K562 (cell line): ENCODE data around the gene PPP1R14D. TPM values are rescaled to one million over a fixed set of nuclear protein-coding genes. Genes with fewer than 3 reads are reported as not detected.

Experiments used
- ARID1B ChIP-seq: fragments of 450-650 bp; IDR thresholded peaks from 2 replicates; pipeline ENCODE4 v1.6.1; 2016; ENCODE audit warnings: antibody characterized with exemption, mild to moderate bottlenecking, inconsistent platforms
- ASH1L ChIP-seq: fragments of 450-650 bp; IDR thresholded peaks from 2 replicates; pipeline ENCODE4 v1.6.1; 2018; ENCODE audit warnings: borderline replicate concordance, mild to moderate bottlenecking, low read depth; ENCODE audit not compliant: partially characterized antibody
- ATF1 ChIP-seq, 2 experiments: fragments of 450-650 bp in 1 of 2; IDR thresholded peaks; 2 replicates each; pipeline ENCODE4 v1.6.1; 2016; ENCODE audit warnings: missing compliant biosample characterization in 1 of 2, missing genetic modification characterization in 1 of 2
- BCOR ChIP-seq: fragments of 450-650 bp; IDR thresholded peaks from 2 replicates; pipeline ENCODE4 v1.6.1; 2016
- CC2D1A ChIP-seq: fragments of 450-650 bp; IDR thresholded peaks from 2 replicates; pipeline ENCODE4 v1.6.1; 2017; ENCODE audit warnings: mild to moderate bottlenecking
- ESRRA ChIP-seq: fragments of 450-650 bp; IDR thresholded peaks from 2 replicates; pipeline ENCODE4 v1.6.1; 2014; ENCODE audit warnings: low read depth, mild to moderate bottlenecking, moderate library complexity, borderline replicate concordance
- EWSR1 ChIP-seq: fragments of 450-650 bp; IDR thresholded peaks from 2 replicates; pipeline ENCODE4 v1.6.1; 2018; ENCODE audit warnings: borderline replicate concordance, mild to moderate bottlenecking, low read depth, moderate library complexity; ENCODE audit not compliant: partially characterized antibody
- HNRNPL ChIP-seq: fragments of 200-400 bp; formaldehyde crosslinking; IDR thresholded peaks from 2 replicates; pipeline ENCODE4 v1.6.1; 2017; ENCODE audit warnings: low read depth, mild to moderate bottlenecking, low read length
- HNRNPLL ChIP-seq: fragments of 200-400 bp; formaldehyde crosslinking; IDR thresholded peaks from 2 replicates; pipeline ENCODE4 v1.6.1; 2017; ENCODE audit warnings: low read length, low read depth, mild to moderate bottlenecking; ENCODE audit not compliant: poor library complexity, severe bottlenecking
- MCM2 ChIP-seq: fragments of 450-650 bp; IDR thresholded peaks from 2 replicates; pipeline ENCODE4 v1.6.1; 2017; ENCODE audit warnings: low read depth, mild to moderate bottlenecking
- MTA3 ChIP-seq: fragments of 450-650 bp; formaldehyde crosslinking; IDR thresholded peaks from 2 replicates; pipeline ENCODE4 v1.6.1; 2017; ENCODE audit warnings: mild to moderate bottlenecking, borderline replicate concordance
- NFIX ChIP-seq: fragments of 250-450 bp; sonication (Bioruptor Pico); IDR thresholded peaks from 2 replicates; pipeline ENCODE4 v1.4.0; 2020; ENCODE audit warnings: low read depth, mild to moderate bottlenecking, moderate library complexity
- NR3C1 ChIP-seq: sonication (generic); formaldehyde crosslinking; IDR thresholded peaks from 2 replicates; pipeline ENCODE4 v1.8.1; 2022; ENCODE audit warnings: missing genetic modification reagents
- PATZ1 ChIP-seq: fragments of 250-450 bp; sonication (Bioruptor Pico); IDR thresholded peaks from 2 replicates; pipeline ENCODE4 v1.5.0; 2020; ENCODE audit warnings: mild to moderate bottlenecking, borderline replicate concordance
- SETDB1 ChIP-seq: IDR thresholded peaks from one replicate; pipeline ENCODE4 v1.6.1; 2012; ENCODE audit warnings: low read length, control low read depth, inconsistent platforms
- SOX6 ChIP-seq: fragments of 450-650 bp; IDR thresholded peaks from 2 replicates; pipeline ENCODE4 v1.6.1; 2014; ENCODE audit warnings: mild to moderate bottlenecking
- ZMIZ1 ChIP-seq, 2 experiments: fragments of 150-350 bp in 1 of 2; IDR thresholded peaks; 2 replicates each; pipeline ENCODE4 v1.6.1; 2012 to 2016; ENCODE audit warnings: low read depth in 2 of 2, low read length in 2 of 2, mild to moderate bottlenecking in 1 of 2, moderate library complexity in 1 of 2
- ZNF263 ChIP-seq: sonication (generic); formaldehyde crosslinking; IDR thresholded peaks from 2 replicates; pipeline ENCODE4 v1.8.0; 2022; ENCODE audit warnings: mild to moderate bottlenecking, missing genetic modification reagents, borderline replicate concordance
- ZNF695 ChIP-seq: fragments of 450-650 bp; formaldehyde crosslinking; IDR thresholded peaks from 2 replicates; pipeline ENCODE4 v1.4.0; 2020; ENCODE audit warnings: mild to moderate bottlenecking, moderate library complexity
- ZNF76 ChIP-seq: fragments of 250-450 bp; sonication (Bioruptor Pico); IDR thresholded peaks from 2 replicates; pipeline ENCODE4 v1.4.0; 2020; ENCODE audit warnings: mild to moderate bottlenecking, moderate library complexity, borderline replicate concordance
- ZNF778 ChIP-seq: fragments of 450-650 bp; formaldehyde crosslinking; IDR thresholded peaks from 2 replicates; pipeline ENCODE4 v1.4.0; 2020; ENCODE audit warnings: mild to moderate bottlenecking, moderate library complexity
- polyA plus RNA-seq, 8 experiments: library from polyadenylated mRNA; depleted of rRNA in 4 of 8; stranded (reverse) in 5 of 8; unstranded in 3 of 8; fragments of >200 nt; fragmentation: Nextera tagmentation in 2 of 8; fragmentation: Illumina TruSeq in 1 of 8; extraction: Ambion mirVana in 2 of 8; extraction: Trizol in 1 of 8; gene quantifications; 2 replicates each; pipeline versions ENCODE4 v1.2.1 to v1.2.3, GENCODE V29; 2011 to 2014; ENCODE audit warnings: inconsistent platforms in 1 of 8, missing spikeins in 1 of 8
- total RNA-seq, 7 experiments: library from RNA; depleted of rRNA in 6 of 7; stranded (reverse); fragments of >200 nt in 6 of 7; fragmentation: Illumina TruSeq in 2 of 7; extraction: Trizol in 2 of 7; gene quantifications; 2 replicates each; pipeline versions ENCODE4 v1.2.1 to v1.2.3, GENCODE V29; 2011 to 2021; ENCODE audit warnings: low replicate concordance in 1 of 7
- TF ChIP-seq, protein P1 (sequence below): sonication (generic); formaldehyde crosslinking; IDR thresholded peaks from 2 replicates; pipeline ENCODE4 v1.8.0; 2022; ENCODE audit warnings: missing genetic modification reagents, mild to moderate bottlenecking, moderate library complexity, borderline replicate concordance

PPP1R14D gene
- total and polyA plus RNA-seq, 9 of the 15 experiments (the other 6 are each of a cell fraction or from before 2014, with no cell fraction given): 0.11 to 0.18 TPM; not detected in 7

DNA sequence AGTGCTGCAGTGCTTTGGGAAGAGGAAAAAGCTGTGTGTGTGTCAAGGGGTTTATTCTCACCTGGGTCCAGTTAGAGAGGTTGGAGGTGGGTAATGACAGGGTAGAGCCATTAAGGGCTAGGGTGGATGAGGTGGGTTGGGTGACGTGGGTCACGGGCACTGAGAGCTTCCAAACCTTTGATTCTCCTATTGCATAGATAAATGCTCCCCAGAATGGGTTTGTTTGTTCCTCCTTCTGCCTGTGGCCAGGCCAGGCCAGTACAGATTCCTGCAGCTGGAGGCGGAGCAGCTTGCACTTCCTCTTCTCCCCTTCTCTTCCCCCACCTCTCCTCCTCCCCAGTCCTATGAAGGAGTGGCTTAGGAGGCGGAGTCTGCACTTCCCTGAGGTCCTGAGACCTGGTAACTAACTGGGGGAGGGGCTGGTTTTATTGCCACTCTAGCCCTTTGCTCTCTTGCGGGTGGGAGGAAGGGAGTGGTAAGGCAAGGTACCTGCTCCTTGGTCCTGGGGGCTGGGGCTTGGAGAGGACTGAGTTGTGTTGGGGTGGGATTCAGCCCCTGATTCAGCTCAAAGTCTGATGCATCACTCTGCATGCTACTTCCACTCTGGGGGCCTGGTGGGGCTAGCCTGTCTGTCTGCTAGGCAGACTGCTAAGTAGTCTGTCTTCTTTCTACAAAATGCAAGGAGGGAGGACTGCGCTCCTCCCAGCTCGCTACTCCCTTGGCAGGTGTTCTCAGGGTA lies 18.9 kb upstream of the PPP1R14D start (continued):
- TF ChIP-seq SOX6: peak; percentile 59; the same call in 1 of the 2 replicates
- TF ChIP-seq NR3C1 (CRISPR knock-in tag): no peak
- TF ChIP-seq HNRNPLL: no peak
- TF ChIP-seq, protein P1, sequence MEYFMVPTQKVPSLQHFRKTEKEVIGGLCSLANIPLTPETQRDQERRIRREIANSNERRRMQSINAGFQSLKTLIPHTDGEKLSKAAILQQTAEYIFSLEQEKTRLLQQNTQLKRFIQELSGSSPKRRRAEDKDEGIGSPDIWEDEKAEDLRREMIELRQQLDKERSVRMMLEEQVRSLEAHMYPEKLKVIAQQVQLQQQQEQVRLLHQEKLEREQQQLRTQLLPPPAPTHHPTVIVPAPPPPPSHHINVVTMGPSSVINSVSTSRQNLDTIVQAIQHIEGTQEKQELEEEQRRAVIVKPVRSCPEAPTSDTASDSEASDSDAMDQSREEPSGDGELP (CRISPR knock-in tag): peak; percentile 83
- no peak for TF ChIP-seq EWSR1
- TF ChIP-seq ZNF263 (CRISPR knock-in tag): peak; percentile 7; the same call in 1 of the 2 replicates
- no peak for TF ChIP-seq BCOR
- TF ChIP-seq ESRRA: peak; percentile 36; the same call in 1 of the 2 replicates
- no peak for TF ChIP-seq ATF1 (CRISPR knock-in tag; IDR thresholded peaks at IDR 0.05)
- no peak for TF ChIP-seq ATF1 (tag; IDR thresholded peaks at IDR 0.05)
- no peak for TF ChIP-seq ZNF695
- TF ChIP-seq ZMIZ1 (IDR thresholded peaks at IDR 0.05; ENCODE audit: low read depth in 2 of 2, low read length in 2 of 2): no peak
- TF ChIP-seq CC2D1A: no peak
- no peak; the same call in 1 of the 2 replicates for TF ChIP-seq ARID1B
- no peak for TF ChIP-seq PATZ1 (CRISPR knock-in tag)
- no peak for TF ChIP-seq HNRNPL
- TF ChIP-seq ZNF778 (CRISPR knock-in tag): no peak
- no peak for TF ChIP-seq ZNF76 (CRISPR knock-in tag)
- no peak for TF ChIP-seq NFIX (CRISPR knock-in tag)
- no peak for TF ChIP-seq MCM2
- no peak for TF ChIP-seq SETDB1
- no peak for TF ChIP-seq ASH1L
- 0 out of 2 replicates have a peak, but pooled peaks have one; percentile 21 for TF ChIP-seq MTA3
